Measurements from ENCODE around the gene TBC1D22B.

Gene TBC1D22B

GRCh38 chr6:37362101-37362828 is 104.7 kb downstream of the TBC1D22B start:
- TF ChIP-seq CTCF (IDR thresholded peaks at IDR 0.05; ENCODE audit: low read depth, low read length): no peak
- H3K4me3 ChIP-seq (ENCODE audit: low read depth, low read length): no peak overlapping the region

GRCh38 chr6:37365791-37366190 is 108.2 kb downstream of the TBC1D22B start:
- no peak overlapping the region for H3K4me3 ChIP-seq (ENCODE audit: low read depth, low read length)
- TF ChIP-seq CTCF (IDR thresholded peaks at IDR 0.05; ENCODE audit: low read depth, low read length): no peak

GRCh38 chr6:37366910-37367309 is 109.3 kb downstream of the TBC1D22B start:
- no peak overlapping the region for H3K4me3 ChIP-seq (ENCODE audit: low read depth, low read length)
- no peak for TF ChIP-seq CTCF (IDR thresholded peaks at IDR 0.05; ENCODE audit: low read depth, low read length)

- TF ChIP-seq CTCF (IDR thresholded peaks at IDR 0.05; ENCODE audit: low read depth, low read length): no peak
Observed at GRCh38 chr6:37368961-37369320, 111.4 kb downstream of the TBC1D22B start.

GRCh38 chr6:37369321-37370201 is 112.0 kb downstream of the TBC1D22B start:
- H3K4me3 ChIP-seq (ENCODE audit: low read depth, low read length): no peak overlapping the region
- TF ChIP-seq CTCF (IDR thresholded peaks at IDR 0.05; ENCODE audit: low read depth, low read length): no peak

More at GRCh38 chr6:37368961-37369320, 111.4 kb downstream of the TBC1D22B start:
- no peak overlapping the region for H3K4me3 ChIP-seq (ENCODE audit: low read depth, low read length)

GRCh38 chr6:37371154-37372083 is 113.8 kb downstream of the TBC1D22B start:
- no peak overlapping the region for H3K4me3 ChIP-seq (ENCODE audit: low read depth, low read length)
- TF ChIP-seq CTCF (IDR thresholded peaks at IDR 0.05; ENCODE audit: low read depth, low read length): no peak
